ENCODE data around the gene ARL6. TPM values are rescaled to one million over a fixed set of nuclear protein-coding genes. Genes with fewer than 3 reads are reported as not detected.

Gene ARL6
- total and polyA plus RNA-seq, 2 donors (not counting 3 experiments of a cell fraction or from before 2014, with no cell fraction given): 3.6 to 5.8 TPM

- no peaks in the 10 kb centered on the region for H3K27me3 ChIP-seq (ENCODE audit: control insufficient read depth in 2 of 2, insufficient read depth in 2 of 2, low read length in 2 of 2)
- TF ChIP-seq FOS (IDR thresholded peaks at IDR 0.05; ENCODE audit: borderline replicate concordance, insufficient read depth, low read length): no peak
- TF ChIP-seq JUN (IDR thresholded peaks at IDR 0.05; ENCODE audit: borderline replicate concordance, insufficient read depth, insufficient read length, low read depth): no peak
- TF ChIP-seq POLR2A (IDR thresholded peaks at IDR 0.05; ENCODE audit: low read depth, low read length): no peak
- TF ChIP-seq GATA2 (IDR thresholded peaks at IDR 0.05; ENCODE audit: insufficient read depth, insufficient read length, low read depth, low read length): no peak
- no peak for TF ChIP-seq POLR2AphosphoS5 (IDR thresholded peaks at IDR 0.05; ENCODE audit: insufficient read depth, low read depth, low read length)
- no peak for TF ChIP-seq MYC (IDR thresholded peaks at IDR 0.05; ENCODE audit: low read depth, low read length)
- intact Hi-C loops (cut with micrococcal nuclease): no loop called here
These were observed 31.4 kb downstream of the ARL6 start for GRCh38 chr3:97795951-97796350.

GRCh38 chr3:97804471-97804870 is 39.9 kb downstream of the ARL6 start:
- FAIRE-seq (no peak), DNase-seq (ENCODE audit: low read depth, low spot score) (no peak)
- H3K36me3 ChIP-seq (ENCODE audit: control insufficient read depth in 2 of 2, extremely low read depth in 1 of 2, insufficient read depth in 2 of 2, low read length in 2 of 2): no peaks in the 10 kb centered on the region
- no peak overlapping the region for H3K4me3 ChIP-seq (replicated peaks in 1 of 3; ENCODE audit: insufficient read depth in 1 of 3, low read depth in 1 of 3, low read length in 3 of 3)
- H3K9ac ChIP-seq (replicated peaks; ENCODE audit: extremely low read depth, insufficient read depth, low read length): no peak overlapping the region
- intact Hi-C loops (cut with micrococcal nuclease): no loop called here
- H3K9me3 ChIP-seq (replicated peaks; ENCODE audit: control insufficient read depth, insufficient read depth, low read length): no peaks in the 10 kb centered on the region
- no peak overlapping the region for H2AFZ ChIP-seq (ENCODE audit: low read depth, low read length)
- dilution Hi-C loops (cut with MboI; ENCODE audit: extremely low pct_ligation_motif_present, low sequenced_read_pairs): no loop called here
- no peaks in the 10 kb centered on the region for H3K9me1 ChIP-seq (replicated peaks; ENCODE audit: control insufficient read depth, extremely low read depth, insufficient read depth, low read length)
- H3K27ac ChIP-seq (ENCODE audit: insufficient read depth, low read depth, low read length): no peak overlapping the region
- TF ChIP-seq GATA2 (IDR thresholded peaks at IDR 0.05; ENCODE audit: insufficient read depth, insufficient read length, low read depth, low read length) (no peak), MAX (IDR thresholded peaks at IDR 0.05; ENCODE audit: insufficient read depth, insufficient read length) (no peak), FOS (IDR thresholded peaks at IDR 0.05; ENCODE audit: borderline replicate concordance, insufficient read depth, low read length) (no peak), JUN (IDR thresholded peaks at IDR 0.05; ENCODE audit: borderline replicate concordance, insufficient read depth, insufficient read length, low read depth) (no peak), EZH2 (IDR thresholded peaks at IDR 0.05; ENCODE audit: borderline replicate concordance, low read depth, low read length, severe bottlenecking) (no peak), POLR2AphosphoS5 (IDR thresholded peaks at IDR 0.05; ENCODE audit: insufficient read depth, low read depth, low read length) (no peak), CTCF (IDR thresholded peaks at IDR 0.05; ENCODE audit: extremely low read depth in 1 of 2, insufficient read depth in 1 of 2, low read depth in 1 of 2, low read length in 2 of 2) (no peak), MYC (IDR thresholded peaks at IDR 0.05; ENCODE audit: low read depth, low read length) (no peak), POLR2A (IDR thresholded peaks at IDR 0.05; ENCODE audit: low read depth, low read length) (no peak)
- no TSS peak for BruUV-seq (replicated peaks)
- CTCF ChIA-PET: interaction anchor here (1.1 to 2.4 kb wide), 2 partner anchors 12 to 219 kb away, joined by 3 to 10 read pairs; no protein-coding TSS in a partner anchor
- H3K4me2 ChIP-seq (ENCODE audit: insufficient read depth, low read length): no peak overlapping the region
- no peaks in the 10 kb centered on the region for H4K20me1 ChIP-seq (replicated peaks; ENCODE audit: control insufficient read depth, extremely low read depth, insufficient read depth, low read length)
- no peaks in the 10 kb centered on the region for H3K27me3 ChIP-seq (ENCODE audit: control insufficient read depth in 2 of 2, insufficient read depth in 2 of 2, low read length in 2 of 2)
- H3K79me2 ChIP-seq (ENCODE audit: control insufficient read depth, insufficient read depth, low read length): no peaks in the 10 kb centered on the region
- POLR2A ChIA-PET: no interaction called here
- no peaks in the 10 kb centered on the region for H3K4me1 ChIP-seq (ENCODE audit: control insufficient read depth, extremely low read depth, insufficient read depth, low read length)

More at GRCh38 chr3:97795951-97796350, 31.4 kb downstream of the ARL6 start:
- no peak overlapping the region for H3K4me3 ChIP-seq (replicated peaks in 1 of 3; ENCODE audit: insufficient read depth in 1 of 3, low read depth in 1 of 3, low read length in 3 of 3)
- no peaks in the 10 kb centered on the region for H4K20me1 ChIP-seq (replicated peaks; ENCODE audit: control insufficient read depth, extremely low read depth, insufficient read depth, low read length)
- no peak overlapping the region for H2AFZ ChIP-seq (ENCODE audit: low read depth, low read length)
- no peaks in the 10 kb centered on the region for H3K4me1 ChIP-seq (ENCODE audit: control insufficient read depth, extremely low read depth, insufficient read depth, low read length)
- no peaks in the 10 kb centered on the region for H3K79me2 ChIP-seq (ENCODE audit: control insufficient read depth, insufficient read depth, low read length)
- H3K36me3 ChIP-seq (ENCODE audit: control insufficient read depth in 2 of 2, extremely low read depth in 1 of 2, insufficient read depth in 2 of 2, low read length in 2 of 2): no peaks in the 10 kb centered on the region
- H3K9ac ChIP-seq (replicated peaks; ENCODE audit: extremely low read depth, insufficient read depth, low read length): no peak overlapping the region
- POLR2A ChIA-PET: no interaction called here
- BruUV-seq (replicated peaks): no TSS peak
- H3K9me1 ChIP-seq (replicated peaks; ENCODE audit: control insufficient read depth, extremely low read depth, insufficient read depth, low read length): no peaks in the 10 kb centered on the region
- CTCF ChIA-PET: interaction anchor here (1.0 to 6.2 kb wide), 5 partner anchors 26 to 231 kb away, joined by 3 to 138 read pairs (median 4); partner anchors contain the start of gene CRYBG3
- no peak overlapping the region for H3K4me2 ChIP-seq (ENCODE audit: insufficient read depth, low read length)
- H3K27ac ChIP-seq (ENCODE audit: insufficient read depth, low read depth, low read length): no peak overlapping the region
- no peaks in the 10 kb centered on the region for H3K9me3 ChIP-seq (replicated peaks; ENCODE audit: control insufficient read depth, insufficient read depth, low read length)
- DNase-seq (ENCODE audit: low read depth, low spot score) (no peak), FAIRE-seq (no peak)
- dilution Hi-C loops (cut with MboI; ENCODE audit: extremely low pct_ligation_motif_present, low sequenced_read_pairs): no loop called here

All from endothelial cell of umbilical vein (primary cell).